ENCODE data around the gene CACNA2D3.

DNA sequence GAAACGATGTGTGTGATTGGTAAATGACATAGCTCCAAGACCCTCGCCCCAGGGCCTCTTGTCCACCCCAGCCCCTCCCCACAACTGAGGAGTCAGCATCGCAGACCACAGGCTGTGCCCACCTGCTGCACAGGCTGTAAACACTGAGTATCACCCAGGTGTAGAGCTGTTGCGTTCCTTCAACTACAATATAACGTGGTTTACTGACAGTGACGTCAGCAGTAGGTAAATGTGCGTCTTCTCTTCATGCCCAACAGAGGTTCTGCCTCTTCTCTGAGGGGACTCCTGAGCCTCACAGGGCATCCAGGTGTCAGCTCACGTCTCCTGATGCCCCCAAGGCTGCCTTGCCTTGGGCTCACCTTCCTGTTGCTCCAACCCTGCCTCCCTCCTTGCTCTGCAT is 395.1 kb downstream of the CACNA2D3 start:
- no peak for TF ChIP-seq CTCF (IDR thresholded peaks at IDR 0.05)
- no peak for TF ChIP-seq EP300 (IDR thresholded peaks at IDR 0.05; ENCODE audit: low read depth)
- no peak for TF ChIP-seq POLR2A (IDR thresholded peaks at IDR 0.05)
- no peak for TF ChIP-seq POLR2AphosphoS5 (IDR thresholded peaks at IDR 0.05)

Measured in transverse colon (tissue), 4 donors.